ENCODE measurements around the gene FRMD4A.

FRMD4A gene

GRCh38 chr10:14262836-14263425 lies 67.8 kb downstream of the FRMD4A start:
- Mint-ChIP-seq H3K27me3 (ENCODE audit: low read depth) (peaks cover 3% of the 10 kb centered on the region), H3K36me3 (ENCODE audit: low read depth) (no peaks in the 10 kb centered on the region), H3K4me1 (peaks cover 40% of the 10 kb centered on the region), H3K4me3 (no peak overlapping the region), H3K27ac (peak overlapping the region in 2 of 3 experiments; percentile 24 to 49), H3K9me3 (no peaks in the 10 kb centered on the region)
- TF ChIP-seq, protein P1, sequence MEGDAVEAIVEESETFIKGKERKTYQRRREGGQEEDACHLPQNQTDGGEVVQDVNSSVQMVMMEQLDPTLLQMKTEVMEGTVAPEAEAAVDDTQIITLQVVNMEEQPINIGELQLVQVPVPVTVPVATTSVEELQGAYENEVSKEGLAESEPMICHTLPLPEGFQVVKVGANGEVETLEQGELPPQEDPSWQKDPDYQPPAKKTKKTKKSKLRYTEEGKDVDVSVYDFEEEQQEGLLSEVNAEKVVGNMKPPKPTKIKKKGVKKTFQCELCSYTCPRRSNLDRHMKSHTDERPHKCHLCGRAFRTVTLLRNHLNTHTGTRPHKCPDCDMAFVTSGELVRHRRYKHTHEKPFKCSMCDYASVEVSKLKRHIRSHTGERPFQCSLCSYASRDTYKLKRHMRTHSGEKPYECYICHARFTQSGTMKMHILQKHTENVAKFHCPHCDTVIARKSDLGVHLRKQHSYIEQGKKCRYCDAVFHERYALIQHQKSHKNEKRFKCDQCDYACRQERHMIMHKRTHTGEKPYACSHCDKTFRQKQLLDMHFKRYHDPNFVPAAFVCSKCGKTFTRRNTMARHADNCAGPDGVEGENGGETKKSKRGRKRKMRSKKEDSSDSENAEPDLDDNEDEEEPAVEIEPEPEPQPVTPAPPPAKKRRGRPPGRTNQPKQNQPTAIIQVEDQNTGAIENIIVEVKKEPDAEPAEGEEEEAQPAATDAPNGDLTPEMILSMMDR (IDR thresholded peaks at IDR 0.05; ENCODE audit: unreplicated experiment in 3 of 3): no peak

DNA sequence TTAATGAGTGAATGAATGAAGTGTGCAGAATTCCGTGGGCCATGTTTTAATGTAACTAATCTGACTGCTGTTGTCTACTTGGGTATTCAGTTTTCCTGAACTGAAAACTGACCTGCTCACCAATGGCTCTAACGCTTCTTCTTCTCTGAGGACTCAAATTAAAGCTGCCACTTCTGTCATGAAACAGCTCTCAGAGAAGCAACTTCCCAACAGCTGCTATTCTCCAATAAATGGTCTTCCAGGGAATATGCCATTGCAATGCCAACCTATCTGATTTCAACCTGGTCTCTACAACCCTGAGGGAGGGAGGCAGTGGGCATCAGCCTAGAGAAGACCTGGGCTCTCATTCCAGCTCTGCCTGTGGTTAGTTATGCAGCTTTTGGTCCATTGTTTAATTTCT lies 69.4 kb downstream of the FRMD4A start:
- peak overlapping the region; percentile 11 to 75 (median 75) for H3K27ac Mint-ChIP-seq
- H3K27me3 Mint-ChIP-seq (ENCODE audit: low read depth): peaks cover 3% of the 10 kb centered on the region
- H3K4me1 Mint-ChIP-seq: peaks cover 46% of the 10 kb centered on the region
- H3K9me3 Mint-ChIP-seq: peaks cover 2% of the 10 kb centered on the region
- TF ChIP-seq, protein P1 (IDR thresholded peaks at IDR 0.05; ENCODE audit: unreplicated experiment in 3 of 3): no peak
- no peaks in the 10 kb centered on the region for H3K36me3 Mint-ChIP-seq (ENCODE audit: low read depth)
- H3K4me3 Mint-ChIP-seq: no peak overlapping the region

DNA sequence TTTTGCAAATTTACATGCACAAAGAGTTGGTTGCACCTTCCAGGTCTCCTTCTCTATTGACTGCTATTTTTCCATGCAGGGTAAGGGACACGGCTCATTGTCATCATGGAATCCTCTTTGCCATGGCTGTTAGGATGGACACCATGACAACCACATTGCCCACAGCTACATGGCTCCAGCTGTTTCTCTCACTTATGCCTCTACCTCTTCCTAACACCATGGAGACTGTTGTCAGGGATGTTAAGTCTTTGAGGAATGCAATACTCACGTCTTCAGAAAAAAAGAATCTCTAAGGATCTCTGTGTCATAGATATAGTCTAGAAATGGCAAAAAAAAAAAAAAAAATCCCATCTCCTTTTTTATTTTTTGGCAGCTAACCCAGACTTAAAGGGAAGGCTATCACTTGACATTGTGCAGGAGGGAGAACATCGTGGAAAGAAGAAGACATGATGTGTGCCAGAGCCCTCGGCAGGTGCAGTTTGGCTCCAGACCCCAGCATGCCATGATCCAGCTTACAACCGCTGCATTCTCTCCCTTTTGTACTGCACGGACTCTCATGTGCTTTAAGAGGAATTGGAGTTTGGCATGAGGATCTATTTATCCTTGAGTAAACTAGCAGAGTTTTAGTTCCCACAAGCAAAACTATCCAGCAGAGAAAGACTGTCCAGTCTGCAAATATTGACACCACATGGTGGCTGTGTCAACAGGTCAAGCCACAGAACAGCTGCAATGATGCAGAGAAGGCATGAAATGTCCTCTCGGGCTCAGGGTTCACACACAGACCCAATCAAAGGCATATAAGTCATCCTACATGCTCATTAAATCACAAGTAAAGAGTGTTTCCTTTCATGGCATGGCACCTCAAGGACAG lies 70.8 kb downstream of the FRMD4A start:
- H3K27ac Mint-ChIP-seq: peak overlapping the region; percentile 3 to 75 (median 11)
- H3K9me3 Mint-ChIP-seq: peaks cover 2% of the 10 kb centered on the region
- TF ChIP-seq, protein P1 (IDR thresholded peaks at IDR 0.05; ENCODE audit: unreplicated experiment in 3 of 3): no peak
- peaks cover 52% of the 10 kb centered on the region for H3K4me1 Mint-ChIP-seq
- no peaks in the 10 kb centered on the region for H3K36me3 Mint-ChIP-seq (ENCODE audit: low read depth)
- peaks cover 3% of the 10 kb centered on the region for H3K27me3 Mint-ChIP-seq (ENCODE audit: low read depth)
- peak overlapping the region in 1 of 3 experiments; percentile 20 for H3K4me3 Mint-ChIP-seq

GRCh38 chr10:14254368-14254767 lies 76.4 kb downstream of the FRMD4A start:
- Mint-ChIP-seq H3K4me3 (no peak overlapping the region), H3K36me3 (ENCODE audit: low read depth) (no peaks in the 10 kb centered on the region), H3K9me3 (peaks cover 4% of the 10 kb centered on the region), H3K27ac (no peak overlapping the region), H3K4me1 (peaks cover 28% of the 10 kb centered on the region), H3K27me3 (ENCODE audit: low read depth) (peaks cover 3% of the 10 kb centered on the region)
- TF ChIP-seq, protein P1 (IDR thresholded peaks at IDR 0.05; ENCODE audit: unreplicated experiment in 3 of 3): no peak

DNA sequence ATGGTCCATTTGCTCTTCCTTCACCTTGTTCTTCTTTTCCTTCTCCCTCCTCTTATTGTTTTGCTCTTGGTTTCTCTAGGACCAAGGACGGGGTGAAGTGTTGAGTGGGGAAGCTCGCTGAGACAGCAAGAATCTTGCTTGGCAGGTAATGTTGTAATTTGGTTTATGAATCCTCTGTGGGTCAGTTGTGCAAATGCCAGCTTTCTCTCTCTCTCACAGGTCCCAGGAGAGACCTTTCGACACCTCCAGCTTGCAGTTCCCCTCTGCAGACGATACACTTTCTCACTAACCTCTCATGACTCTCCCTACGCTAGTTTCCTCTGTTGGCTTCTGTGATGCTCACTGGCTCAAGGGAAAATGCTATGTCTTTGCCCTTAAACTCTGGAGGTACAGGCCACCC lies 77.0 kb downstream of the FRMD4A start:
- H3K4me1 Mint-ChIP-seq: peaks cover 28% of the 10 kb centered on the region
- no peaks in the 10 kb centered on the region for H3K36me3 Mint-ChIP-seq (ENCODE audit: low read depth)
- H3K27ac Mint-ChIP-seq: no peak overlapping the region
- H3K9me3 Mint-ChIP-seq: peaks cover 4% of the 10 kb centered on the region
- H3K4me3 Mint-ChIP-seq: no peak overlapping the region
- TF ChIP-seq, protein P1 (IDR thresholded peaks at IDR 0.05; ENCODE audit: unreplicated experiment in 3 of 3): no peak
- H3K27me3 Mint-ChIP-seq (ENCODE audit: low read depth): peaks cover 3% of the 10 kb centered on the region

All from nephron (organoid).